Loucy (cell line): ENCODE results near the gene QSER1.

Source experiments
- EZH2phosphoT487 ChIP-seq: fragments of 200-600 bp; IDR thresholded peaks from 2 replicates; pipeline ENCODE4 v1.6.1; 2018; ENCODE audit warnings: antibody characterized with exemption, mild to moderate bottlenecking, moderate library complexity, borderline replicate concordance
- TF ChIP-seq, protein P1 (sequence below): fragments of 200-600 bp; sonication (generic); conservative IDR thresholded peaks from 2 replicates; pipeline ENCODE4 v1.5.1; 2014; ENCODE audit warnings: mild to moderate bottlenecking, antibody characterized with exemption, low read length

DNA sequence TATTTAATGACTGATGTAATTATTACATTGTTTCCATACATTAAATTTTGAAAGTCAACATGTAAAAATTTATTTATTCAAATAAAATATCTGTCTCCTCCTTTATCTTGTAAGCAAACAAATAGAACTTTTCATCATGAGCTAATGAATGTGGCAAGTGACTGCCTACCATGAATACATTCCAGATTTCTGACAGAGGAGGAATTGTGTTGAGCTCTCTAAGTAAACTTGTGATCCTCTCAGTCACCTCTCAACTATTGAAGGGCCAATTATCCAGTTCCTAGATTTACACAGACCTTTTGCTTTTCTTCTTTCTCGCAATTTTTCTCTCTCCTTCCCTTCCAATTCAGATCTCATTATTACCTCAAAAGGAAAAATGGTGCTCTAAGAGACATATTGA is 41.4 kb upstream of the QSER1 start:
- TF ChIP-seq, protein P1, sequence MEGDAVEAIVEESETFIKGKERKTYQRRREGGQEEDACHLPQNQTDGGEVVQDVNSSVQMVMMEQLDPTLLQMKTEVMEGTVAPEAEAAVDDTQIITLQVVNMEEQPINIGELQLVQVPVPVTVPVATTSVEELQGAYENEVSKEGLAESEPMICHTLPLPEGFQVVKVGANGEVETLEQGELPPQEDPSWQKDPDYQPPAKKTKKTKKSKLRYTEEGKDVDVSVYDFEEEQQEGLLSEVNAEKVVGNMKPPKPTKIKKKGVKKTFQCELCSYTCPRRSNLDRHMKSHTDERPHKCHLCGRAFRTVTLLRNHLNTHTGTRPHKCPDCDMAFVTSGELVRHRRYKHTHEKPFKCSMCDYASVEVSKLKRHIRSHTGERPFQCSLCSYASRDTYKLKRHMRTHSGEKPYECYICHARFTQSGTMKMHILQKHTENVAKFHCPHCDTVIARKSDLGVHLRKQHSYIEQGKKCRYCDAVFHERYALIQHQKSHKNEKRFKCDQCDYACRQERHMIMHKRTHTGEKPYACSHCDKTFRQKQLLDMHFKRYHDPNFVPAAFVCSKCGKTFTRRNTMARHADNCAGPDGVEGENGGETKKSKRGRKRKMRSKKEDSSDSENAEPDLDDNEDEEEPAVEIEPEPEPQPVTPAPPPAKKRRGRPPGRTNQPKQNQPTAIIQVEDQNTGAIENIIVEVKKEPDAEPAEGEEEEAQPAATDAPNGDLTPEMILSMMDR = no peak
- TF ChIP-seq EZH2phosphoT487 = no peak
